Measurements from ENCODE around the gene DIDO1. TPM values are rescaled to one million over a fixed set of nuclear protein-coding genes. Genes with fewer than 3 reads are reported as not detected.

Gene DIDO1
- total RNA-seq, 2 donors from 2014 or later, result 34.7 to 37.5 TPM

- Histone ChIP-seq H3K27me3 (no peaks in the 10 kb centered on the region), H3K9me3 (no peaks in the 10 kb centered on the region), H3K4me3 (no peak overlapping the region), H3K27ac (no peak overlapping the region), H3K36me3 (peaks cover 89% of the 10 kb centered on the region), H3K4me1 (peaks cover 0 to 12% of the 10 kb centered on the region in 2 donors)
- TF ChIP-seq CTCF (IDR thresholded peaks at IDR 0.05), result no peak
- no peak for DNase-seq (ENCODE audit: low spot score)
Measured at GRCh38 chr20:62905536-62906117, 20.7 kb downstream of the DIDO1 start.

- no peak for DNase-seq (ENCODE audit: low spot score)
- Histone ChIP-seq H3K27me3 (no peaks in the 10 kb centered on the region), H3K27ac (no peak overlapping the region), H3K9me3 (no peaks in the 10 kb centered on the region), H3K36me3 (peaks cover 64% of the 10 kb centered on the region), H3K4me1 (peaks cover 0 to 31% of the 10 kb centered on the region in 2 donors), H3K4me3 (no peak overlapping the region)
- no peak for TF ChIP-seq CTCF (IDR thresholded peaks at IDR 0.05)
Measured at GRCh38 chr20:62902926-62903615, 23.2 kb downstream of the DIDO1 start.

- Histone ChIP-seq H3K4me1 (peaks cover 0 to 31% of the 10 kb centered on the region in 2 donors), H3K4me3 (no peak overlapping the region), H3K27me3 (no peaks in the 10 kb centered on the region), H3K9me3 (no peaks in the 10 kb centered on the region), H3K27ac (no peak overlapping the region), H3K36me3 (peaks cover 52% of the 10 kb centered on the region)
- no peak for TF ChIP-seq CTCF (IDR thresholded peaks at IDR 0.05)
- no peak for DNase-seq (ENCODE audit: low spot score)
Measured at GRCh38 chr20:62901891-62902290, 24.4 kb downstream of the DIDO1 start.

GRCh38 chr20:62900692-62901584, 25.4 kb downstream of the DIDO1 start:
- Histone ChIP-seq H3K27ac (peak overlapping the region in 1 of 2 donors; percentile 5), H3K36me3 (peaks cover 48% of the 10 kb centered on the region)

More at GRCh38 chr20:62900692-62901584, 25.4 kb downstream of the DIDO1 start:
- H3K9me3 ChIP-seq, result no peaks in the 10 kb centered on the region
- no peak for DNase-seq (ENCODE audit: low spot score)
- H3K4me3 ChIP-seq, result no peak overlapping the region
- H3K4me1 ChIP-seq, result peaks cover 0 to 24% of the 10 kb centered on the region in 2 donors
- no peaks in the 10 kb centered on the region for H3K27me3 ChIP-seq
- no peak for TF ChIP-seq CTCF (IDR thresholded peaks at IDR 0.05)
